ENCODE results near the gene GAK.
"Not testable (repeated sequence)": the region's sequence is repeated elsewhere in the genome, so short reads cannot be mapped to it uniquely, and the experiment has no call there.

The GAK gene

DNA sequence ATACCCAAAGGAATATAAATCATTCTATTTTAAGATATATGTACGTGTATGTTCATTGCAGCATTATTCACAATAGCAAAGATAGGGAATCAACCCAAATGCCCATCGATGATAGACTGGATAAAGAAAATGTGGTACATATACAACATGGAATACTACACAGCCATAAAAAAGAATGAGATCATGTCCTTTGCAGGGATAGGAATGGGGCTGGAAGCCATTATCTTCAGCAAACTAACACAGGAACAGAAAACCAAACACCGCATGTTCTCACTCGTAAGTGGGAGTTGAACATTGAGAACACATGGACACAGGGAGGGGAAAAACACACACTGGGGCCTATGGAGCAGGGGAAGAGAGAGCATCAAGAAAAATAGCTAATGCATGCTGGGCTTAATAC is 125.1 kb downstream of the GAK start:
- DNase-seq = not testable (repeated sequence)

DNA sequence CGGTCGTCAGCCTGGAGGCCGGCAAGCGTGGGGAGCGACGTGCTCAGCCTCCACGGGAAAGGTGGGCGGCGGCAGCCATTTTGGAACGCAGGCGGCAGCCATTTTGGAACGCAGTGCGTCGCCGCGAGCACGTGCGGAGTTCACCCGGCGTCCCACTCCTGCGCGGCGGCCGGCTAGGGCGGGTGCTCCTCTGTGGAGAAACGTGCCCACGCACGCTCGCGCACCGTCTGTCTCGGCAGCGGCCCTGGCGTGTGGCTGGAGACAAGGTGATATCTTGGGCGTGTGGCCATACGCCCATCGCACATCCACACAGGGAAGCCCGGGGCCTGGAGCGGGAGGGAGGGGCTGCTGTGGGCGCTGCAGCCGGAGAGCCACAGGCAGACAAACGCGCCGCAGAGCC is 127.3 kb downstream of the GAK start:
- no peak for DNase-seq

DNA sequence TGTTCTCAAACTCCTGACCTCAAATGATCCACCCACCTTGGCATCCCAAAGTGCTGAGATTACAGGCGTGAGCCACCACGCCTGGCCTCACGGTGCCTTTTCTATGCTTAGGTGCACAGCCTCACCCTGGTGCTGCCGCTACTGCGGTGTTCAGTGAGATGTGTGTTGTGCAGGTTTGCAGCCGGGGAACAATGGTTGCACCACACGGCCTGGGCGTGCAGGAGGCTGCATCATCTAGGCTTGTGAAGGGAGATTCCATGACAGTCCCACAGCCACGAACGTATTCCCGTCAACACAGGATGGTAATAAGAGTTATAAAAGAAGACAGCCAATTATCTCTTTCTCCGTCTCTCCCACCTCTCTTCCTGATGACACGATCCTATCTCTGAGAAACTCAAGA is 128.2 kb downstream of the GAK start:
- DNase-seq = no peak

DNA sequence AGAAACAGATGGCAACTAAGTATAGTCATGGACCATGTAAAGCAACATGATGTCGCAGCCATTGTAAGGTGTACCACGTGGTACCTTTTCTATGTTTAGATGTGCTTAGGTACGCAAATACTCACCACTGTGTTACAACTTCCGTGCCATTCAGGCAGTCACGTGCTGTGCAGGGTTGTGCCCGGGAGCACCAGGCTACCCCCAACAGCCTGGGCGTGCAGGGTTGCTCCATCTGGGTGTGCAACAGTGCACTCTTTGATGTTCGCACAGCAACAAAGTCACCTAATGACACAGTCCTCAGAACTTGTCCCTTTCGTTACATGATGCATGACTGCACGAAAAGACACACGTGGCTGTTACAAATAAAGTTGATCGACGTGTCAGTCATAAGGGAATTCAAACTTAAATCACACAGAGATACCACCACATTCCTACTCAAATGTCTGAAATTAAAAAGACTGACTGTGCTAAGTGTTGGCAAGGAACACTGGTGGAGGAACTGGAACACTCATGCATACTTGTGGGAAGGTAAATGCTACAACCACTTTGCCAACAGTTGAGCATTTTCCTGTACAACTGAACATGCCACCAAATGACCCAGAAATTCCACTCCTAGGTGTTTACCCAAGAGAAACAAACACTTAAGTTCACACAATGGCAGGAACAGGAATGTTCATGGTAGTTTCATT is 130.5 kb downstream of the GAK start:
- no peak for DNase-seq

All from activated T-cell treated with anti-CD3 and anti-CD28 coated beads for 4 hours (primary cell).